NCI-H510A (cell line): ENCODE data around the gene ZNRF1.
"Not testable (repeated sequence)": the region's sequence is repeated elsewhere in the genome, so short reads cannot be mapped to it uniquely, and the experiment has no call there.

Experiments used
- DNase-seq: peaks from one replicate; lab custom pipeline; 2025; lab: John Stamatoyannopoulos, UW

ZNRF1 gene

DNA sequence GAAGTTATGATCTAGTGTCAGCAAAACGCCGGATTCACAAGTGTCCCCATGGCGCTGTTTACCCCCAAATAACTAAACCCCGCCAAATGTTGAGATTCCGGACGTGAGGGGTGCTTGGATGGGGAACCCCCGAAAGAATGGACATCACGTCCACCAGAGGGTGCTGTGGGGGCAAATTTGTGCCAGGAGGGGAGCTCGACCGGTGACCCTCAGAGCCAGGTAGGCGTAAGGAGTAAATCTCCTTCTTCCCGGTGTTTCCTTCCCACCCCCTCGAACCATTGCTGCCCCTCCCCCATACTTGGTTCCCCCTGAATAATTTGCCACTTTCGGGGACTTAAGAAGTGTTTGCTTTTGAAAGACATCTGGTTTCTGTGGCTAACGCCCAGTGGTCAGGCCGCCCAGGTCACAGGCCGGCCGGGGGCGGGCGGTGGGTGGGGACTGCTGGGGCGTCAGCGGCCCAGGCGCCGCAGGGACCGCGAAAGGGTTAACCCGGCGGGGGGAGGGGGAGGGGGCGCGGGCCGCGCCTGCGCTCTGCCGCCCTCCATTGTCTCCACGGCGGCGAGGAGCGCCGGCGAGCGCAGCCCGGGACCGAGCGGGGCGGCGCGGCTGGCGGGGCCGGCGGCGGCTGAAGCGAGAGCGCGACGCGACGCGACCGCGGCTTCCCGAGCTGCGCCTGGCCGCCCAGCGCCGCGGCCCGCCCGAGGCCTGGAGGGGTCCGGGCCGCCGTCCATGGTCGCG, at the start of gene ZNRF1:
Gene ZNRF1 (plus strand): TSS at position 544 of the 738 bp plus-strand sequence. CDS start 648 bp downstream, outside the sequence.
- DNase-seq = no peak

- no peak for DNase-seq
Observed at GRCh38 chr16:74949309-74949708, 49.5 kb upstream of the ZNRF1 start.

- DNase-seq = no peak
Observed at GRCh38 chr16:74950511-74950910, 48.3 kb upstream of the ZNRF1 start.

DNA sequence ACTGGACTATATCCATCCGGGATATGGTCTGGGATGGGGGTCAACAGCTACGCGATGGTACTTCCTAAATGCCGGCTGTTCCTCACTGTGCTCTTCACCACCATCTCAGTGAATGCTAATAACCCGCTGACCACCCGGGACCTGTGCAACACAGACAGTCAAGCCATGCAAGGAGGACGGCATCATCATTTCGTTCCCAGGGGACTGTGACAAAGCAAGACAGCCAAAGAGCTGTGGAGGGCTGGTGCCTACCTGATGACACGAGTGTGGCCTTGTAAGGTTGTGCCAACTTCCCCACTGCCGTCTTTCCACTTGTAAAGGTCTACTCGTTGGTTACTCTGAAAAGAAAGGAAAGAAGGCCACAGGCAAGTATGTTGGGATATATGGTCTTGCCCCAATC, 47.6 kb upstream of the ZNRF1 start:
- DNase-seq = no peak

- DNase-seq = no peak
Observed at GRCh38 chr16:74951681-74952080, 47.1 kb upstream of the ZNRF1 start.

GRCh38 chr16:74954763-74955162, 44.1 kb upstream of the ZNRF1 start:
- DNase-seq = no peak

DNA sequence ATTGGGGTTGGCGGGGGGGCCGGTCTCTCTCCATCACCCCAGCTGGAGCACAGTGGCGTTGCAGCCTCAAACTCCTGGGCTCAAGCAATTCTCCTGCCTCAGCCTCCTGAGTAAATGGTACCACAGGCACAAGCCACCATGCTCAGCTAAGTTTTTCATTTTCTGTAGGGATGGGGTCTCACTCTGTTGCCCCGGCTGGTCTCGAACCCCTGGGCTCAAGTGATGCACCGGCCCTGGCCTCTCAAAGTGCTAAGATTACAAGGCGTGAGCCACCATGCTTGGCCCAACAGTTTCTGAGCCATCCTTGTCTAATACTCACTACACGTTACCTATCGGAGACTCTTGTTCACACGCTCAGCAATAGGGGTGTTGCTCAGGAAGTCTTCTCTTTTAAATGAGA, 25.5 kb upstream of the ZNRF1 start:
- DNase-seq = no peak

- DNase-seq = no peak
Observed at GRCh38 chr16:74975591-74975990, 23.2 kb upstream of the ZNRF1 start.

DNA sequence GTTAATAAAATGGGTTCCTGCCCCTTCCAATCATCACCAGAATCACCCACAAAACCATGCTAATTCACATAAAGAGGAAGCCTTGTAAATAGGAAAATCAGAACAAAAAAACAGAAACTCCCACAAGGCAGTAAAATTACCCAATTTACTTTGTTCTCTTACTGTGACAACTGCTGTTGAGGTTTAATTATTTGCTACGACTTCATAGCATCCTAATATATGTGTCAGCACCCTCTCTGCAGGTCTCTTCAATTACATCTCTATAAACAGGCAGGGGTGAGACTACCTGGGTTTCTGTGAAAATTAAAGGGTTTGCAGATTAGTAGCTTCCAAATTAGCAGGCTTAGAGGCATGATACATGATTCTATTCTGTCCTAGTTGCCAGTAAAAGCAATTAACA, 16.6 kb upstream of the ZNRF1 start:
- DNase-seq = no peak

- no peak for DNase-seq
Observed at GRCh38 chr16:74984194-74984528, 14.7 kb upstream of the ZNRF1 start.

GRCh38 chr16:74984529-74985296, 14.1 kb upstream of the ZNRF1 start, which contains the start of gene WDR59:
WDR59 (minus strand) TSS chr16:74985123; CDS start chr16:74985017, 106 bp downstream.
- DNase-seq = peak; percentile 96

GRCh38 chr16:74987027-74987681, 11.7 kb upstream of the ZNRF1 start:
- no peak for DNase-seq

DNA sequence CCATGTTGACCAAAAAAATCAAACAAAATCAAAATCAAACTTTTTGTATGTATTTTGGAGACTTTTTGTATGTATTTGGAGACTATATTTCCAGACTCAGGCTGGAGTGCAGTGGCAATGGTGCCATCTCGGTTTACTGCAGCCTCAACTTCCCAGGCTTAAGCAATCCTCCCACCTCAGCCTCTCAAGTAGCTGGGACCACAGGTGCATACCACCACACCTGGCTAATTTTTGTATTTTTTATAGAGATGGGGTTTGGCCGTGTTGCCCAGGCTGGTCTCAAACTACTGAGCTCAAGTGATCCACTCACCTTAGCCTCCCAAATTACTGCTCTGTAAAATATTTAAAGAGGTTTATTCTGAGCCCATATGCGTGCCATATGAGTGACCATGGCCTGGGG, 9.0 kb upstream of the ZNRF1 start:
- DNase-seq = not testable (repeated sequence)

DNA sequence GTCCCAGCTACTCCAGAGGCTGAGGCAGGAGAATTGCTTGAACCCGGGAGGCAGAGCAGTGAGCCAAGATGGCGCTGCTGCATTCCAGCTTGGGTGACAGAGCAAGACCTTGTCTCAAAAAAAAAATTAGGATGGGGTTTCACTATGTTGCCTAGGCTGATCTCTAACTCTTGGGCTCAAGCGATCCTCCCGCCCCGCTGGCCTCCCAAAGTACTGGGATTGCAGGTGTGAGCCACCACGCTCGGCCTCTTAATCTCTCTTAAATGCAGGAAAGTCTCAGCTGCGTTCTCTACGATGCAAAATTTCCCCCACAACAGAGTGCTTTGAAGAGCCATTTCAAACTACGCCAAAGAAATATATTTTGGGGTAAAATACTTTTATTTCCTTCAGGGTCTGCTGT, 8.0 kb upstream of the ZNRF1 start:
- no peak for DNase-seq

DNA sequence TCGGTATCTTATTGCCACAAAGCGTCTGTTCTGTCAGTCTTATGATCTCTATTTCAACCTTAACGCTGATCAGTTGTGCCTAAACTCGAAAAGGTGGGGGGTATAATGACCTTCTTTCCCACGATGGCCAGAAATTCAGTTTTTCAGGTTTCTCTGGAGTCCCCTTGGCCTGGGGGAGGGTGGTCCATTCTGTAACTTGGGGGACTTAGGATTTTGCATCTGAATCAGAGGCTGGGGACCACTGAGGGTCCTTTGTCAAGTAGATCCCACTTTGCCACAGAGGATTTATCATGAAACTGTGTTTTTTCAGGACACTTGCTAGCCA, 7.6 kb upstream of the ZNRF1 start:
- no peak for DNase-seq

- no peak for DNase-seq
Observed at GRCh38 chr16:74991593-74992403, 7.0 kb upstream of the ZNRF1 start.

DNA sequence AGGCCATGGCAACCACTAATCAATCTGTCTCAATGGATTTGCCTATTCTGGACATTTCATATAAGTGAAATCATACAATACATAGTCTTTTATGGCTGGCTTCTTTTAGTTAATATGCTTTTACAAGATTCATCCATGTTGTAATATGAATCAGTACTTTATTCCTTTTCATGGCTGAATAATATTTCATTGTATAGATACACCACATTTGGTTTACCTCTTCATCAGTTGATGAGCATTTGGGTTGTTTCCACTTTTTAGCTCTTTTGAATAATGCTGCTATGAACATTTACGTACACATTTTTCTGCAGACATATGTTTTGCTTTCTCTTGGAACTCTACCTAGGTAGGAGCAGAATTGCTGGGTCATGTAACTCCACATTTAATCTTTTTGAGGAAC, 2.8 kb upstream of the ZNRF1 start:
- no peak for DNase-seq

GRCh38 chr16:74997042-74997491, 1.8 kb upstream of the ZNRF1 start:
- no peak for DNase-seq

GRCh38 chr16:74999219-74999608, 390 bp downstream of the ZNRF1 start:
- no peak for DNase-seq

GRCh38 chr16:74999609-75000480, 1.0 kb downstream of the ZNRF1 start:
- DNase-seq = peak; percentile 42

GRCh38 chr16:75000481-75001081, 1.8 kb downstream of the ZNRF1 start:
- no peak for DNase-seq
